Measurements from ENCODE around the gene SCARB1.

Gene SCARB1

DNA sequence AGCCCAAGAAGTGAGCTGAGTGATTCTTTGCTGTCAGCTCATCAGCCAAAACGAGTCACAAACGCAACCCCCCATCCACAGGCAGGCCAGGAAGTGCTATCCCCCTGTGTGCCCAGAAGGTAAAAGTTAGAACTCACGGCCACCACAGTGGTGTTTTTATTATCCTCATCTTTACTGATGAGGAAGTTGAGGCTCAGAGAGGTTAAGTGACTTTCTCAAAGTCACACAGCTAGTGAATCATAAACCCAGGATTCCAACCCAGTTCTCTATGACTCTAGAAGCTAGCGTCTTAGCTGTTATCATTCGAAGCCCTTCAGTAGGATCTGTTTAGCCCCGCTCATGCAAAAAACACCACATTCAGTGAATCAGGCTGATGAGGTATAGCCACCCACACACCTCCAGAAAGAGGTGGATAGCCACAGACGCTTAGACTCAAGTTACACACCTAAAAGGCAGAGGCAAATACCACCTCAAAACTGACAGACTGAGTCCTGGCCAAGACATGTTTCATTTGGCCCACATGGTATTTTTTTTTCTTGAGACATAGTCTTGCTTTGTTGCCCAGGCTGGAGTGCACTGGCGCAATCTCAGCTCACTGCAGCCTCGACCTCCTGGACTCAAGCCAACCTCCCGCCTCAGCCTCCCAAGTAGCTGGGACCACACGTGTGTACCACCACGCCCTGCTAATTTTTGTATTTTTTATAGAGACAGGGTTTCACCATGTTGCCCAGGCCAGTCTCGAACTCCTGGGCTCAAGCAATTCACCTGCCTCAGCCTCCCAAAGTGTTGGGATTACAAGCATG is 100.7 kb downstream of the SCARB1 start:
- DNase-seq (ENCODE audit: low read depth in 3 of 3, low spot score in 1 of 3) = no peak

DNA sequence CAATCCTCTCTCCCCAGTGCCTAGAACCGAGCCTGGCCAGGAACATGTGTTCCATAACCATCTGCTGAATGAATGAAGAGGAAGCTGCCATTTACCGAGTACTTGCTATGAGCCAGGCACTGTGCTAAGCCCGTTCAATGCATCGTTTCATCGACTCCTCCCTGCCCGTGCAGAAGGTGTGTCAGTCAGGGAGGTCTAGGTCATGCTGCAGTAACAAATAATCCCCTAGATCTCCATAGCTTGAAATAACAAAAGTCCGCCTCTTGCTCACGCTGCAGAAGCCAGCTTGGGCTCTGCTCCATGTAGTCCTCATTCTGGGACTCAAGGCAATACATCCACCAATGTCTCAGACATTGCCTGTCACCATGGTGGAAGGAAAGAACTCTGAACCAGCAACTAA is 101.3 kb downstream of the SCARB1 start:
- DNase-seq (ENCODE audit: low read depth in 3 of 3, low spot score in 1 of 3) = no peak

DNA sequence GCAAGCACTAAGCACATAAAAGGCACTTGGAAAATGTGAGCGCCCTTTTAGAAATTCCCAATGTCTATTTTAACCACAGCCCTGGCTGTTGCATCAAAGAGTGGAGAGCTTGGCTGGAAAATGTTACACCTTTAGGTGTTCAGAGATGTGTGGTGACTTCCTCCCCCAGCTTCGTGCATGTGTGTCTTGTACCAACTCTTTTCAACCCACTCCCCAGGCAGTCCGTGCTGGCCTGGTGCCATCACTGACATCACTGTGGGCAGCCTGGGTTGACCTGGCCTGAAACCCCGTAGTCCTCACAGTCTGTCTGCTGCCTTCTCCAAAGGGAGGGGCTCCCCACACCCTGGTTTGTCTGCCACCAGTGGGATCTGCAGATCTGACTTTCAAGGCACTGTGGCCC is 101.8 kb downstream of the SCARB1 start:
- no peak for DNase-seq (ENCODE audit: low read depth in 3 of 3, low spot score in 1 of 3)

DNA sequence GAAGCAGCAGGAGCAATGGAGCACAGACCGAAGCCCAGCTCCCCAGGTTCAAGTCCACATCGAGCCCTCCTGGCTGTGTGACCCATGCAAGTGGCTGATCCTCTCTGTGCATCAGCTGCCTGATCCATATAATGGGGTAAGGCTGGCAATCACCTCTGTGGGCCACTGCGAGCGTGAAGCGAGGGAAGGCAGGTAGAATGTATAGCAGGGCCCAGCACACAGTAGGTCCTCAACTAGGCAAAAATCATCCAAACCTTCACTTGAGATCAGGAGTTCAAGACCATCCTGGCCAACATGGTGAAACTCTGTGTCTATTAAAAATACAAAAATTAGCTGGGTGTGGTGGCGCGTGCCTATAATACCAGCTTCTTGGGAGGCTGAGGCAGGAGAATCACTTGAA is 102.6 kb downstream of the SCARB1 start:
- no peak for DNase-seq (ENCODE audit: low read depth in 3 of 3, low spot score in 1 of 3)

DNA sequence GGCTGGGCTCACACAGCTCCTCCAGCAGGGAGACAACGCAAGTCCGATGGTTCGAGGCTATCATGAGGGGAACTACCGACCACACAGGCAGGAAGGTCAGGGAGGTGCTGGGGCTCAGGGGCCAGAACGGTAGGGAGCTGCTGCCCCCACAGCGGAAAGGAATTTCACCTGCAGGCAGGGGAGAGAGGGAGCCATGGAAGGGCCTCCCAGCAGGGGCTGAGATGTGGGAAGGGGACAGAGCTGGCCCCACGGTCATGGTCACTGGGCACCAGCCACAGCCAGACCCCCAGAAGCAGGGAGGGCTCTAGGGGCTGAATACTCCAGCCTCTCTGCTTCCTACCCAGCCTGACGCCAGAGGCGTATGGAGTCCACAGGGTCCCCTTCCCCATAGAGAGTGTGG is 103.1 kb downstream of the SCARB1 start:
- DNase-seq (ENCODE audit: low read depth in 3 of 3, low spot score in 1 of 3) = no peak

DNA sequence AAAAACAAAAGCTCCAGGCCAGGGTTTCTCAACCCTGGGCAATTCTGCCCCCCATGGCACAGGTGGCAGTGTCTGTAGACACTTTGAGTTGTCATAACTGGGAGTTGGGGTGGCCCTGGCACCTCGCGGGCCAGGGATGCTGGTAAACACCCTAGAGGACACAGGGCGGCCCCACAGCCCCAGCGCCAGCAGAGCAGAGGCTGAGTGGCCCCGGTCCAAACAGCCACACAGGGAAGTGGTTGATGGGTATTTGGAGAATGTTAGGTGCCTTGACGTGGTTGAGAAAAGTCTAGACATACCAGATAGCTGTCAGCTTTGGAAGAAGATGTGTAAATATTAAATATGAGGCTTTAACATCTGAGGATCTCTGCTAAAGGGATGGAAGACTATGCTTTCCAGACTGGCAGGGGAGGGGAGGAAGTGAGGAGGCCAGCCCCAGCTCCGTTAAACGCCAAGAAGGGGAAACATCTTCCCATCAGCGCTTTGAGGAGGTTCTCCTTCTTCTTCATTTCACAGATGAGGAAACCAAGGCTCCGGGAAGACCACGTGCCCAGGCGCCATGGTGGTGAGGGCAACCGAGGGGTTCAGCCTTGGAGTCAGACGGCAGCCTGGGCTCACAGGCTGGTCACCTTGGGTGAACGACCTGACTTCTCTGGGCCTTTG is 103.7 kb downstream of the SCARB1 start:
- no peak for DNase-seq (ENCODE audit: low read depth in 3 of 3, low spot score in 1 of 3)

DNA sequence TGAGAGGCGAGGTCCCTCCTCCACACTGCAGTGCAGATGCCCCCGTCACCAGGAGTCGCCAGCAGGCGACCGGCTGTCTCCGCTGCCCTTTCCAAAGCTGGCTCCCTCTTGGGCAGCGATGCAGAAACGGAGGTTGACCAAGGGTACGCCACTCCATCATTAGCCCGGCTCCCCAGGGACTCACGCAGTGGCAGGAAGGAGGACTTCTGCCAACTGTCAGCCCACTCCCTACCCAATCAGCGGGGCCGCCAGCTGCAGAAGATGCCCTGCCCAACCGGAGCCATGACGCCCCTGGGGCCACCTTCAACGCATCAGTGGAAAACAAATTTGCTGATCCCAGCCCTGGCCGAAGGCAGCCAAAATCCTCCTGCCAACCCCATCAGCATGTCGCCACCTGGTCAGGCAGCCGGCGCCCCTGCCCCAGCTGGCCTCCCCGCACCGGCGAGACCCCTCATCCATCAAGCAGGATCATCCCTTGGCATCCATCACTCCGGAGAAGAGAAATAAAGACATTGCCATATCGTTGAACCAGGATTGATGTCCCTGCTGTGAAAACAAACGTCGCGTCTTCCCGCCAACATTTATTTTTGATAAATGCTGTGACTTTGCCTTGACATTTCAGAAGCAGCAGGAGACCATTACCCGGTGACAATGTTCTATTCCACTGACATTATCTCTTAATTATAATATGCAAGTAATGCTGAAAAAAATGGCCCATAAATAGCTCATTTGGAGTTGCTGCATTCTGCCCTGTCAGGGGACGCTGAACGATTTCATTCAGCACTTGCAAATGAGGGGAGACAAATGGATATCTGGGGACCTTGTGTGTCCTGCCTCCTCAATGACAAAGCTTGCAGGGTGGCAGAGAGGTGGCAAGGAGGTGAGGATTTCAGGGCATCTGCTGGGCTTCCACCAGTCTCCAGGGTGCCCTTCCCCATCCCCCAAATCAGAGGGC is 105.1 kb downstream of the SCARB1 start:
- no peak for DNase-seq (ENCODE audit: low read depth in 3 of 3, low spot score in 1 of 3)

DNA sequence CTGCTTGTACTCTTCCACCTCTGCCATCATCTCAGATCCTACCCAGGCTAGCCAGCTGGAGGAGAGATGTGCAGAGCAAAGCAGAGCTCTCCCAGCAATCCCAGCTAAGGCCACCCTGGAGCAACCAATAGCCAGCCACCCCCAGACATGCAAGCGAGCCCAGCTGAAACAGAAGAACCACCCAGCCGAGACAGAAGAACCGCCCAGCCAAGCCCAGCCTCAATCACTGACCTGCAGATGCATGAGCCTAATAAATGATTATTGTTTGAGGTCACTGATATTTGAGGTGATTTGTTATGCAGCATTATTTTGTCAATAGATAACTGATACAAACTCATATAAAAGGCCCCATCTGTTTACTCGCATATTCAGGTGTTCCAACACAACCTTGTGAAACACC is 106.3 kb downstream of the SCARB1 start:
- DNase-seq (ENCODE audit: low read depth in 3 of 3, low spot score in 1 of 3) = no peak

DNA sequence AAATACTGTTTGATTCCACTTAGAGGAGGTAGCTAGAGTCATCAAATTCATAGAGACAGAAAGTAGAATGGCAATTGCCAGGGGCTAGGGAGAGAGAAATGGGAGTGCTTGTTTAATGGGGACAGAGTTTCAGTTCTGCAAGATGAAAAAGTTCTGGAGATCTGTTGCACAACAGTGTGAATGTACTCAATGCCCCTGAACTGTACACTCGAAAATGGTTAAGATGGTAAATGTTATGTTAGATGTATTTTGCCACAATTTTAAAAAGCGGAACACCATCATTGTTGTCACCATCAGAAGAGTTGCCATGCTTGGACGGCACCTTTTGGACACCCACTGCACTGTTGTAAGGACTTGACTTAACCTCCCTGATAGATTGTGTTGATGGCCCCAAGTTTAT is 106.9 kb downstream of the SCARB1 start:
- DNase-seq (ENCODE audit: low read depth in 3 of 3, low spot score in 1 of 3) = no peak

DNA sequence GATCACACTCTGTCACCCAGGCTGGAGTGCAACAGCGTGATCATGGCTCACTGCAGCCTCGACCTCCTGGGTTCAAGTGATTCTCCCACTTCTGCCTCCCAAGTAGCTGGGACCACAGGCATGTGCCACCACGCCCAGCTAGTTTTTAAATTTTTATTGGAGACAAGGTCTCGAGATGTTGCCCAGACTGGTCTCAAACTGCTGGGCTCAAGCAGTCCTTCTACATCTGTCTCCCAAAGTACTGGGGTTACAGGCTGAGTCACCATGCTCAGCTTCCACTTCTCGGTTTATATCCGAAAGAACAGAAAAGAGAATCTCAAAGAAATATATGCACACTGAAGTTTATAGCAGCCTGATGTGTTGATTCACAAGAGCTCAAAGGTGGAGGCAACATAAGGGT is 107.5 kb downstream of the SCARB1 start:
- no peak for DNase-seq (ENCODE audit: low read depth in 3 of 3, low spot score in 1 of 3)

DNA sequence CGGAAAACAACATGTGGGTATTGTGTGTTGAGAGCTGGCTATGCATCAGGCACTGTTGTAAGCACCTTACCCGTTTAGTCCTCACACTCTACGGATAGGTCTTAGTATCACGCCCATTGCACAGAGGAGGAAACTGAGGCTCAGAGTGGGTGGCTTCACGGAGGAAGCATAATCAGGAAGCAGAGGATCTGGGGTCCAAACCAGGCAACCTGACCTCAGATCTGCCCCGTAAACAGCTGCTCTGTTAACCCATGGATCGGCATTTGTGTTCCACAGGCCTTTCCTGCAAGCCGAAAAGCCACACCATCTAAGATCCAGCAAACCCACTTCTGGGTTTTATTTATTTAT is 107.9 kb downstream of the SCARB1 start:
- no peak for DNase-seq (ENCODE audit: low read depth in 3 of 3, low spot score in 1 of 3)

DNA sequence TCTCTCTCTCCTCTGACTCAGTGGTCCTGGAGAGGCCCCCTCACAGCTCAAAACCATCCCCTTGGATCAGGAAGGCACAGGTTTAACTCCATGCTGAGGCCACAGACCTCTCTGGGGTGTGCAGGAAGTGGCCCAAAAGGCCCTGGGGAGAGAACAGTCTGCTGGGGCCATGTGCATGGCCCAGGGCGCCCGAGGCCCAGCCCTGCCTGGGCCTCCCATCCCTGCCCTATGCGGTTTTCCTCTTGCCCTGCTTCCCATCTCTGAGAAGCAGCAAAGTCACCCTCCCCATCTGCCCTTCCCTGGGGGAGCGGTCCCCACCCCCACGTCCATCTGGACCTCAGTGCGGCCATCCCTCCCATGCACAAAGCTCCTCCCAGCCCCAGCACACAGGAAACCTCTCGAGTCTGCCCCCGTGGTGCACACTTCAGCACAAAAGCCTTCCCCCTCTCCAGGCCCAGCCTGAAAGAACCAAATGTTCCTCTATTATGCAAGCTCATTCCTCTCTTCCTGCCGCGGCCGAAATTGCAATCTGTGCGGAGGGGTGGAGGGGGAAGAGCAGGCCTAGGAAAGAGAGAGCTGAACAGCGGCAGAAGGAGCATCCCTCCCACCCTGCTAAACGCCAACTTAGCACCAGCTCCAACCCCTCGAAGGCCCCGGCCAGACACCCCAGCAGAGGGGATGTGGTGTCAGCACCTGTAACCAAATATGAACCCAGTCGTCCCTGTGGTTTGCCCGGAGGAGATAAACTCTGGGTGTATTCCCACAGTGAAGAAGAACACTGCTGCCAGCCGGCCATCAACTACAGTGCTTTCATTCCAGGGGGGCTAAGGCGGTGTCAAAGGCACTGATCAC is 108.5 kb downstream of the SCARB1 start:
- no peak for DNase-seq (ENCODE audit: low read depth in 3 of 3, low spot score in 1 of 3)

DNA sequence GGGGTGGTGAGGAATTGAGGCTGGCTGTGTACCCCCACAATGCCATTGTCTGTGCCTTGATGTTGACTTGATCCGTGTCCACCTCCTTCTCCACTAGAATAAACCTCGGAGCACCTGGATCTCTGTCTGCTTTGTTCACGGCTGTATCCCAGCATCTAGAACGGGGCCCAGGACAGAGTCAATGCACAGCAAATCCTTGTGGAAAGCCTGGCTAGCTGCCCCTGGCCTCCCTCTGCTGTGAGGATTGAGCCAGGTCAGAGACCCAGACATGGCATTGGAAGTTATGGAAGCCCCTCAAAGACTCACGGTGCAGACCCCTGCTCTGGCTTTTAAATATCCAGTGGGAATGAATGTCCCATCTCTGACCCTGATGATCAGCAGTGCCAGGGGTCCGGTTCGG is 109.2 kb downstream of the SCARB1 start:
- no peak for DNase-seq (ENCODE audit: low read depth in 3 of 3, low spot score in 1 of 3)

DNA sequence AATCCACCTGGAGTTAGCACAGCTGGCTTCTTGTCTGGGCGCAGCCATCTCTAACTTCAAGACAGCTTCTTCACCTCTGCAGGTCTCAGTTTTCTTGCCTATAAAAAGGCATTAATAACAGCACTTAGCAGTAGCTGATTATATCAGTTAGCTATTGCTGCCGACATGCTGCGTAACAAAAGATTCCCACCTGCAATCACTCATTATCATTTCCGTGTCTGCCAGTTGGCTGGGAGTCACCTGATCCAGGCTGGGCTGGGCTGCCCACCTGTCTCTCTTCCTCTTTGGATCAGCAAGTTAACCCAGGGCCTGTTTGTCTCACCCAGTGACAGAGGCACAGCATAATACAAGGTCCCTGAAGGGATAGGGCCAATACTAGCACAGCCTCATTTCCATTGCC is 109.7 kb downstream of the SCARB1 start:
- DNase-seq (ENCODE audit: low read depth in 3 of 3, low spot score in 1 of 3) = no peak

DNA sequence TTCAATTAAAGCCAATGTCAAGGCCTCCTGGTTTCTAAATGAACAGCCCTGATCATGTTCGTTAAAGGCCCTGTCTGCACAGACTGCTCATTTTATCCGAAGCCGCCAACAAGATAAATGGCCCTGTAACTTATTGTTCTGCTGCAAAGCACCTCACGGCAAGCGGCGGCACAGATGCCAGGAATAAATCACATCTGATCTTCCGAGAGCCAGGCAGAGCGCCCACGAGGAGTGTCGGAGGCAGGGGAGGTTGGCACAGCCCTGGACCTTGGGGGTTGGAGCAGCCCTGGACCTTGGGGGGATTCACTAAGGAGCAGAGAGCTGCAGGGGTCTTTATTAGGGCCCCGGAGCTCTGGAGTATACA is 110.5 kb downstream of the SCARB1 start:
- no peak for DNase-seq (ENCODE audit: low read depth in 3 of 3, low spot score in 1 of 3)

DNA sequence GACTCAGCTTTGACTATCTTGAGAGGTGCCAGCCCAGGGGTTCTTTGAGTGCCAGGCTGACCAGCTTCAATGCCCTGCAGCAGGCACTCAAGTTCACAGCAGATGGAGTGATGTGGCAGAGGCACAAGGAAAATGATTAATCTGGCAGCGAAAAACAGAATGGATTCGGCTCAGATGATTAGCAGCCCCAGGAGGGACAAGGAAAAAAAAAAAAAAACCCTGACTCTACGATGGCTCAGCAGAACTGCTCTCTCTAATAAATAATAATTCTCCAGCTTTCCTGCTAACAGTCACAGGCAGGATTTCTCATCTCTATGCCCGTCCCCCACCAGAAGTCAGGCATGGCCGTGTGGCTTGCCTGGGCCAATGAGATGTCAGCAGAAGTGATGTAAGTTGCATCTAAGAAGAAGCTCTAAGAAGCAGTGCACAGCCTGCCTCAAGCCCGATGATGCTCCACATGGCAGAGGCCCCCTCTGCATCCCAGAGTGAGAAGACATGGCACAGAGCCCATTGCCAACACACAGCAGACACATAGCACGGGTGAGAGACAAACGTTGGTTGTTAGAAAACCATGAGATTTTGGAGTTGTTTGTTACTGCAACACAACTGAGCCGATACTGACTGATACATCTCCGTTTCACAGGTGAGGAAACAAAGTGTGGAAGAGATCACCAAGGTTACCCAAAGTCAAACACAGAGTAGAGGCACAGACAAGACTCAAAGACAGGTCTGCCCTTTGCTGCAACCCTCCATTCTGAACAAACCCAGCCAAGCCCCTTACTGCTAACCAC is 111.0 kb downstream of the SCARB1 start:
- no peak for DNase-seq (ENCODE audit: low read depth in 3 of 3, low spot score in 1 of 3)

DNA sequence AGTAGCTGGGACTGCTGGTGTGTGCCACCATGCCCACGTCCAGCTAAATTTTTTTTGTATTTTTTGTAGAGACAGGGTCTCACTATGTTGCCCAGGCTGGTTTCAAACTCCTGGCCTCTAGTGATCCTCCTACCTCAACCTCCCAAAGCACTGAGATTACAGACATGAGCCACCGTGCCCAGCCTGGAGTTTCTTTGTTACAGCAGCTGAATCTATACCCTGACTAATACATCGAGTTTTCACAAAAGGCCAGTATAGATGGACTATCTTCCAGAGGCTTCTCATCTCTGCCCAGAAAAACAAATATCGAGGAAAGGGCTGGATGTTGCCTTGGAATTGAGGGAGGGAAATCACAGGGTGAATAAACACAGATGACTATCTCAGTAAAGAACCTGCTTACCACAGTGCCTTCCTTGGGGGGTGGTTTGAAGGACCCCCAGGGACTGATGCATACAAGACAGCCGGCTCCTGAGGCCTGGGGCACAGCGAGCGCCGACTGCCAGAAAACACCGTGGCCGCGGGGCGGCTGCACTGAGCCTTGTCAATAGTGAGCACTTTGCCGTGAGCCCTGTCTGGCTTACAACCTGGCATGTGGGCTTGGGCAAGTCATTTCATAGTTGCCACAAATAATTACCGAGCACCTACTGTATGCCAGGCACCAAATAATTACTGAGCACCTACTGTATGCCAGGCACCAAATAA is 111.9 kb downstream of the SCARB1 start:
- DNase-seq (ENCODE audit: low read depth in 3 of 3, low spot score in 1 of 3) = no peak

DNA sequence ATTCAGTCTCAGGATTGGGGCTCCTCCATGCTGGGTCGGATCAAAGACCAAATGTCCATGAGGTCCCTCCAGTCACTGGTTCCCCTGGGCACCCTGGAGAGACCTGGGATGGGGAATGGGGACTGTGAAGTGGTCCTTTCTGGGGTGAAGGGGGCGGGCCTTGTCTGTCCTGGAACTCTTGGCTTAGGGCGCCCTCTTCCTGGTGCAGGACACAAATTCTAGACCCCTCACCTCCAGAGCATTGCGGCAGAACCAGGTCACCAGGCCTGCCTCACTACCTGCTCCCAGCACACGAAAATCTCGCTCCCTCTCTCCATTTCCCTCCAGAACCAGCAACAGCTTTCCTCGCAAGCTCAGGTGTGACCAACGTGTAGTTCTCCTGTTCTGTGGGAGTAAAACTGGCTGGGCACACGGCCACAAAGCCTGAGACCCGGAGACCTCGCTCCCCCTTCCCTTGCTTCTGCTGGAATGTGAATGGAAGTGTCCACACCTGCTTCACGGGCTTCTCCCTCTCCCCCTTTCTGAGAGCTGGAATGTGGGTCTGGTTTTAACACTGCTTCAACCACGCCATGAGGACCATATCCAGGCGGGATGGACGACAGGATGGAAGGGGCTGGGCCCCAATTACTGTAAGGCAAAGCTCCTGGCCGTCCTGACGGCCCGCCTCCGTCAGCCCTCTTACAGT is 112.7 kb downstream of the SCARB1 start:
- DNase-seq (ENCODE audit: low read depth in 3 of 3, low spot score in 1 of 3) = no peak

DNA sequence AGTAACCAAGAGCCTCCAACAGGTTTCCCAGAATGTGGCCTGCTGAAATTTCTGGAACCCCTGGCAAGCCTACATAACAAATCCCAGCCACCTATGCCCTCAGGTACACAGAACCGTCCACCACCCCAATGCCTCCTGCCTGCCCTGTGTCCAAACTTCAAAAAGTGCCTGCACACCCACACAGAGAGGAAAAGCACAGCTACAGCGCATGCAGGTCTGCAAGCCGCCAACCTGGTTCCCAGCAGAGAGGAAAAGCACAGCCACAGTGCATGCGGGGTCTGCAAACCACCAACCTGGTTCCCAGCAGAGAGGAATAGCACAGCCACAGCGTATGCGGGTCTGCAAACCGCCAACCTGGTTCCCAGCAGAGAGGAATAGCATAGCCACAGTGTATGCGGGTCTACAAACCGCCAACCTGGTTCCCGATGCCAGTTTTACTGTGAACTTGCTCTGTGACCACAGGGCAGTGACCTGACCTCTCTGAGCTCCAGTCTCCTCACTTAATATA is 113.5 kb downstream of the SCARB1 start:
- DNase-seq (ENCODE audit: low read depth in 3 of 3, low spot score in 1 of 3) = no peak
